ENCODE data around the gene OSBPL10. TPM values are rescaled to one million over a fixed set of nuclear protein-coding genes. Genes with fewer than 3 reads are reported as not detected.

OSBPL10 gene
- total RNA-seq, 1 experiment from 2014 or later: 48.0 TPM

GRCh38 chr3:31922962-31923361 lies 58.1 kb downstream of the OSBPL10 start:
- H3K27me3 ChIP-seq (ENCODE audit: low read length): no peaks in the 10 kb centered on the region
- ChIA-PET POLR2A (ENCODE audit: unreplicated experiment) (interaction anchor here (0.6 kb wide), 1 partner anchor 1439 kb away, joined by 9 read pairs; no protein-coding TSS in a partner anchor), CTCF (no interaction called here)
- DNase-seq (no peak), ATAC-seq (no peak)
- TF ChIP-seq EZH2 (IDR thresholded peaks at IDR 0.05; ENCODE audit: low read length, unreplicated experiment) (no peak), CTCF (conservative IDR thresholded peaks at IDR 0.05; ENCODE audit: low read depth, low read length) (no peak), EZH2phosphoT487 (IDR thresholded peaks at IDR 0.05; ENCODE audit: borderline replicate concordance, low read length) (no peak)
- no peak overlapping the region for H3K27ac ChIP-seq (ENCODE audit: low read length)
- no TSS peak for BruUV-seq (replicated peaks)
- no peak overlapping the region for H3K4me2 ChIP-seq (ENCODE audit: low read length)
- no peak overlapping the region for H2AFZ ChIP-seq (ENCODE audit: low read length)
- peaks cover 4% of the 10 kb centered on the region; the same call in 1 of the 2 replicates for H4K20me1 ChIP-seq (ENCODE audit: low read length)
- H3K4me1 ChIP-seq (ENCODE audit: insufficient read depth, low read length): peaks cover 19% of the 10 kb centered on the region
- H3F3A ChIP-seq (ENCODE audit: low read length, unreplicated experiment): no peaks in the 10 kb centered on the region
- no peaks in the 10 kb centered on the region for H3K9me2 ChIP-seq (replicated peaks; ENCODE audit: low read length)
- H3K4me3 ChIP-seq (ENCODE audit: low read length): no peak overlapping the region
- peaks cover 69% of the 10 kb centered on the region for H3K79me2 ChIP-seq (ENCODE audit: low read length)
- no peaks in the 10 kb centered on the region for H3K9me3 ChIP-seq (ENCODE audit: low read length)
- H3K36me3 ChIP-seq (ENCODE audit: low read depth, low read length): peaks cover 5% of the 10 kb centered on the region; the same call in 1 of the 2 replicates
- intact Hi-C loops (cut with micrococcal nuclease): no loop called here
- no peak overlapping the region for H3K9ac ChIP-seq (ENCODE audit: low read length)

DNA sequence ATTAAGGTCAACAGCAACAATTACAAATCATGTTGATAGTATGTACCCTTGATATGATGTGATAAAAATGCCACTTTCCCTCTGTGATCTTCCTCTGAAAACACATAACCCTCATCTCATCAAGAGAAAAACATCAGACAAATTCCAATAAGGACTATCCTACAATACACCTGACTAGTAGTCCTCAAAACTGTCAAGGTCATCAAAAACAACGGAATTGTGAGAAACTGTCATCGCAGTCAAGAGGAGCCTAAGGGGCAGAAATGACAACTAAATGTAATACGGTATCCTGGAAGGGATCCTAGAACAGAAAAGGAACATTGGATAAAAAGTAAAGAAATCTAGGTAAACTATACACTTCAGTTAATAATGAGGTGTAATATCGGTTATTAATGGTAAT lies 59.2 kb downstream of the OSBPL10 start:
- no peak overlapping the region for H2AFZ ChIP-seq (ENCODE audit: low read length)
- intact Hi-C loops (cut with micrococcal nuclease): no loop called here
- peaks cover 5% of the 10 kb centered on the region; the same call in 1 of the 2 replicates for H3K36me3 ChIP-seq (ENCODE audit: low read depth, low read length)
- H3K27ac ChIP-seq (ENCODE audit: low read length): no peak overlapping the region
- no peaks in the 10 kb centered on the region for H3F3A ChIP-seq (ENCODE audit: low read length, unreplicated experiment)
- H3K27me3 ChIP-seq (ENCODE audit: low read length): no peaks in the 10 kb centered on the region
- H3K4me3 ChIP-seq (ENCODE audit: low read length): no peak overlapping the region
- CTCF ChIA-PET: no interaction called here
- H4K20me1 ChIP-seq (ENCODE audit: low read length): peaks cover 6% of the 10 kb centered on the region; the same call in 1 of the 2 replicates
- no peak overlapping the region for H3K4me2 ChIP-seq (ENCODE audit: low read length)
- H3K79me2 ChIP-seq (ENCODE audit: low read length): peaks cover 71% of the 10 kb centered on the region
- no peak for ATAC-seq
- DNase-seq: no peak
- no peaks in the 10 kb centered on the region for H3K9me3 ChIP-seq (ENCODE audit: low read length)
- no TSS peak for BruUV-seq (replicated peaks)
- no peaks in the 10 kb centered on the region for H3K9me2 ChIP-seq (replicated peaks; ENCODE audit: low read length)
- no peak overlapping the region for H3K9ac ChIP-seq (ENCODE audit: low read length)
- POLR2A ChIA-PET (ENCODE audit: unreplicated experiment): no interaction called here
- peaks cover 21% of the 10 kb centered on the region for H3K4me1 ChIP-seq (ENCODE audit: insufficient read depth, low read length)
- TF ChIP-seq EZH2phosphoT487 (IDR thresholded peaks at IDR 0.05; ENCODE audit: borderline replicate concordance, low read length): no peak
- TF ChIP-seq EZH2 (IDR thresholded peaks at IDR 0.05; ENCODE audit: low read length, unreplicated experiment): no peak
- no peak for TF ChIP-seq CTCF (conservative IDR thresholded peaks at IDR 0.05; ENCODE audit: low read depth, low read length)

DNA sequence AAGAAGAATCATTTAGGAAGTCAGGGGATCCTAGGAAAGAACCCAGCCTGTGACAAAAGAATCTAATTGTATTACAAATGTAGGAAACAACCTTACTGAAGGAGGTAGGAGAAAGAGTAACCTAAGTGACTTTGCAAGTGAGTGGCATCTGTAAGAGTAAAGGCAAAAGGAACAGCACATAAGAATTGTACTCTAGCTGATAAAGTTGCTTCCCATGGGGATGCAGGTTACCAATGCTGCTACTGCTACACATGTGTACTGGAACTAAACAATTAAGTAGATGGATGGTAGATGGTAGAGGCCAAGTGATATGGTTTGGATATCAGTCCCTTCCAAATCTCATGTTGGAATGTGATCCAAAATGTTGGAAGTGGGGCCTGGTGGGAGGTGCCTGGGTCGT lies 60.8 kb downstream of the OSBPL10 start:
- no peak for TF ChIP-seq EZH2 (IDR thresholded peaks at IDR 0.05; ENCODE audit: low read length, unreplicated experiment)
- no peak for TF ChIP-seq EZH2phosphoT487 (IDR thresholded peaks at IDR 0.05; ENCODE audit: borderline replicate concordance, low read length)
- no peak for TF ChIP-seq CTCF (conservative IDR thresholded peaks at IDR 0.05; ENCODE audit: low read depth, low read length)
- Histone ChIP-seq H3K9me3 (ENCODE audit: low read length) (no peaks in the 10 kb centered on the region), H3K27ac (ENCODE audit: low read length) (no peak overlapping the region), H3K4me2 (ENCODE audit: low read length) (no peak overlapping the region), H3K9ac (ENCODE audit: low read length) (no peak overlapping the region), H3K9me2 (replicated peaks; ENCODE audit: low read length) (no peaks in the 10 kb centered on the region), H2AFZ (ENCODE audit: low read length) (no peak overlapping the region), H3K36me3 (ENCODE audit: low read depth, low read length) (peaks cover 5% of the 10 kb centered on the region; the same call in 1 of the 2 replicates), H4K20me1 (ENCODE audit: low read length) (peaks cover 6% of the 10 kb centered on the region; the same call in 1 of the 2 replicates), H3K79me2 (ENCODE audit: low read length) (peaks cover 67% of the 10 kb centered on the region), H3F3A (ENCODE audit: low read length, unreplicated experiment) (no peaks in the 10 kb centered on the region), H3K4me3 (ENCODE audit: low read length) (no peak overlapping the region), H3K4me1 (ENCODE audit: insufficient read depth, low read length) (peaks cover 28% of the 10 kb centered on the region), H3K27me3 (ENCODE audit: low read length) (no peaks in the 10 kb centered on the region)
- ATAC-seq (no peak), DNase-seq (no peak)
- POLR2A ChIA-PET (ENCODE audit: unreplicated experiment): no interaction called here
- CTCF ChIA-PET: no interaction called here
- no TSS peak for BruUV-seq (replicated peaks)
- intact Hi-C loops (cut with micrococcal nuclease): no loop called here

All from PC-3 (cell line).